GM10248 (cell line): Measurements from ENCODE around the gene RBL1.
"Not testable (repeated sequence)": the region's sequence is repeated elsewhere in the genome, so short reads cannot be mapped to it uniquely, and the experiment has no call there.

Experiments used
- CTCF ChIA-PET: fragments of 300-600 bp; sonication (Branson Sonifier 250); formaldehyde crosslinking; extraction: SDS; loops from one replicate; lab custom pipeline; 2021; ENCODE audit warnings: antibody characterized with exemption; lab: Yijun Ruan, JAX
- POLR2A ChIA-PET: fragments of 350-650 bp; sonication (Branson Sonifier 250); formaldehyde crosslinking; extraction: SDS; loops from one replicate; lab custom pipeline; 2020; ENCODE audit warnings: antibody characterized with exemption; lab: Yijun Ruan, JAX
- DNase-seq: peaks from one replicate; pipeline ENCODE4 v3.0.0; 2012; ENCODE audit errors: extremely low spot score
- TF ChIP-seq, protein P1 (sequence below): IDR thresholded peaks from 2 replicates; pipeline ENCODE4 v1.5.1; 2012; ENCODE audit warnings: mild to moderate bottlenecking, low read depth; ENCODE audit errors: extremely low read depth, missing control alignments, control extremely low read depth

RBL1 gene

DNA sequence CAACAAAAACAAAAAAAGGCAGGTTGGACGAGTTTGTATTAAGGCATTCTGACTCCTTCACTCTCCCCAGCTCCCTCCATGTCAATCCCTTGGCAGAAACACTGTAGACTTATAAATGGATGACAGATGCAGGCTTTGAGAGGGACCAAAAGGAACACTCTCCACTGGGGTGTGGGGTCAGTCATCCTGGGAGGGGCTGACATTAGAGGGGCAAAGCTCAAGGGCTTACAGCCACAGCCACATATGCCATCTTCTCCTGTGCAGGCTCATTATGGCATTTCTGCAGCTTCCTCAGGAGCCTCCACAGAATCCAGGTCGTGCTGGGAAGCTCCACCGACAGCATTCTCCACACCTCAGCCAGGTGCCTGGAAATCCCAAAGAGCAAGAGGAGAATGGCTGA, 33.0 kb upstream of the RBL1 start:
- POLR2A ChIA-PET, result no interaction called here
- TF ChIP-seq, protein P1, sequence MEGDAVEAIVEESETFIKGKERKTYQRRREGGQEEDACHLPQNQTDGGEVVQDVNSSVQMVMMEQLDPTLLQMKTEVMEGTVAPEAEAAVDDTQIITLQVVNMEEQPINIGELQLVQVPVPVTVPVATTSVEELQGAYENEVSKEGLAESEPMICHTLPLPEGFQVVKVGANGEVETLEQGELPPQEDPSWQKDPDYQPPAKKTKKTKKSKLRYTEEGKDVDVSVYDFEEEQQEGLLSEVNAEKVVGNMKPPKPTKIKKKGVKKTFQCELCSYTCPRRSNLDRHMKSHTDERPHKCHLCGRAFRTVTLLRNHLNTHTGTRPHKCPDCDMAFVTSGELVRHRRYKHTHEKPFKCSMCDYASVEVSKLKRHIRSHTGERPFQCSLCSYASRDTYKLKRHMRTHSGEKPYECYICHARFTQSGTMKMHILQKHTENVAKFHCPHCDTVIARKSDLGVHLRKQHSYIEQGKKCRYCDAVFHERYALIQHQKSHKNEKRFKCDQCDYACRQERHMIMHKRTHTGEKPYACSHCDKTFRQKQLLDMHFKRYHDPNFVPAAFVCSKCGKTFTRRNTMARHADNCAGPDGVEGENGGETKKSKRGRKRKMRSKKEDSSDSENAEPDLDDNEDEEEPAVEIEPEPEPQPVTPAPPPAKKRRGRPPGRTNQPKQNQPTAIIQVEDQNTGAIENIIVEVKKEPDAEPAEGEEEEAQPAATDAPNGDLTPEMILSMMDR, result no peak
- DNase-seq, result no peak
- CTCF ChIA-PET, result no interaction called here

DNA sequence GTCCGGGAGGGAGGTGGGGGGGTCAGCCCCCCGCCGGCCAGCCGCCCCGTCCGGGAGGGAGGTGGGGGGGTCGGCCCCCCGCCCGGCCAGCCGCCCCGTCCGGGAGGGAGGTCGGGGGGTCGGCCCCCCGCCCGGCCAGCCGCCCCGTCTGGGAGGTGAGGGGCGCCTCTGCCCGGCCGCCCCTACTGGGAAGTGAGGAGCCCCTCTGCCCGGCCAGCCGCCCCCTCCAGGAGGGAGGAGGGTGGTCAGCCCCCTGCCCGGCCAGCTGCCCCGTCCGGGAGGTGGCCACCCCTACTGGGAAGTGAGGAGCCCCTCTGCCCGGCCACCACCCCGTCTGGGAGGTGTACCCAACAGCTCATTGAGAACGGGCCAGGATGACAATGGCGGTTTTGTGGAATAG, 30.5 kb upstream of the RBL1 start:
- DNase-seq, CTCF ChIA-PET, POLR2A ChIA-PET: not testable (repeated sequence)

DNA sequence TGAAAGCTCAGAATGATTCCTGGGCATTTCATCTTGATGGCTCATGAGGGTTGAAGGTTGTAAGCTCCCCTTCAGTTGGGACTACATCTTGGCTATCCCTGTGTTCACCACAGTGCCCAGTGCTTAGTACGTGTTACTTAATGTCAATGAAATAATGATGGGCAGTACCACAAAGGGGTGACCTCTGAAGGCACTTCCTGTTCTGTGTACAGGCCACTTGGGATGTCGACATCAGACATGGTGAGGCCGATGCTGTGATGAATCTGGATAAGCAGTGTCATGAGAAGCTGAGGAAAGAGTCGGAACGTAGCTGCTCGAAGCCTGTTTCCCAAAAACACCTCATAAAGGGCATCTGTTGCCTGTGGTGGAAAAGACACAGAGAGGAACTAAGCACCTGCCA, 27.6 kb upstream of the RBL1 start:
- TF ChIP-seq, protein P1, result no peak
- no peak for DNase-seq
- ChIA-PET CTCF (interaction anchor here (0.9 to 1.5 kb wide), 2 partner anchors 18 to 28 kb away, joined by 3 read pairs; partner anchors contain the start of gene RBL1), POLR2A (no interaction called here)

DNA sequence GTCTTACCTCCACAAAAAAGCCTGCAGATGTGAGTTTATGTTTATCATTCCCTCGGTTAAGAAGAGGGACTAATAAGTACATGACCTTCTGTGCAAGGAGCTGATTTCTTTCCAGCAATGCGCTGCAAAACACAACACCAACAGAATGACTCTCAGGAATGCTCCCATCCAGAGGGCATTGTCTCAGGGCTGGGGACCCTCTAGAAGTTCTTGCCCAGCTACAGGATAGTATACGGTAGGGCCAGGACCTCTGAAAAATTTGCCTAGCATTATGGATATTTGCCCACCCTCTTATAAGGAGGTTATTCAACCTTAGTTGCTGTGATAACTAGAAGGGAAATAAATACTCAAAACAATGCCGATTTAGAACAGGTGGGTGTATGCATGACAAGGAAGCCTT, 24.7 kb upstream of the RBL1 start:
- ChIA-PET CTCF (interaction anchor here (0.7 kb wide), 1 partner anchor 71 kb away, joined by 3 read pairs; no protein-coding TSS in a partner anchor), POLR2A (no interaction called here)
- TF ChIP-seq, protein P1, result no peak
- DNase-seq, result no peak

DNA sequence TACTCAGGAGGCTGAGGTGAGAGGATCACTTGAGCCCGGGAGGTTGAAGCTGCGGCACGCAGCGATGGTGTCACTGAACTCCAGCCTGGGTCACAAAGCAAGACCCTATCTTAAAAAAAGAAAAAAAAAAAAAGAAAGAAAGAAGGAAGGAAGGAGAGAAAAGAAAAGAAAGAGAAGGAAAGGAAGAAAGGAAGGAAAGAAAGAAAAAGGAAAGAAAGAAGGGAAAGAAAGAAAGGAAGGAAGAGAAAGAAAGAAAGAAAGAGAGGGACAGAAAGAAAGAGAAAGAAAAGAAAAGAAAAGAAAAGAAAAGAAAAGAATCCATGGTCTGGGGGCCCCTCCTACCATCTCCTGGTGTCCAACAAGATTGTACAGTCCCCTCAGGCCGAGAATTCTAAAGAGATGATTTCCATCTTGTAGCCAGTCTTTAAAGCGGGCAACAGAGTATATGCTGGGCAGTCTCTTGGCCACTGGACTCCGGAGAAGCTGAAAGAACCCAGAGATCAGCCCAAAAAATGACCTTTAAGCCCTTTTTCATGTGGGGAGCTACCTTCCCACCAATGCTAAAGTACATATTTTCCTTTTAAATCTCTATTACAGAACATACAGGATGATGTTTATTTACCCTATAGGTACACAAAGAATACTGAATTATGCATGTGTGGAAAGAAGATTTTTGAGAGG, 23.7 kb upstream of the RBL1 start:
- CTCF ChIA-PET, result interaction anchor here (1.0 kb wide), 1 partner anchor 11 kb away, joined by 3 read pairs; no protein-coding TSS in a partner anchor
- POLR2A ChIA-PET, result no interaction called here

DNA sequence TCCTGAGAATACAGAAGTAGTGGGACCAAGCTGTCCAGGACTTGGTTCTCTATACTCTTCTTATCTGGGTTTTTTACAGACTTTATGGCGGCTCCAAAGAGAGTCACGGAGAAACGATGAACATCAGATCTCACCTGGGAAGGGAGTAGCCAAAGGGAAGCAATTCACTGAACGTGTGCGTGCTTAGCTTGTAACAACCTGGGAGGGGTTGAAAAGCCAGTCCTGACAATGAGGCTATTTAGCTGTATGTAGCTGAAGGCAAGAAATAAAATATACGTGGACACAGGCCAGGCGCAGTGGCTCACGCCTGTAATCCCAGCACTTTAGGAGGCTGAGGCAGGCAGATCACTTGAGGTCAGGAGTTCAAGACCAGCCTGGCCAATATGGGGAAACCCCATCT, 18.2 kb upstream of the RBL1 start:
- ChIA-PET POLR2A (no interaction called here), CTCF (no interaction called here)
- TF ChIP-seq, protein P1, result no peak
- no peak for DNase-seq

More for the DNA sequence above, 23.7 kb upstream of the RBL1 start:
- DNase-seq, result no peak
- TF ChIP-seq, protein P1, result no peak

DNA sequence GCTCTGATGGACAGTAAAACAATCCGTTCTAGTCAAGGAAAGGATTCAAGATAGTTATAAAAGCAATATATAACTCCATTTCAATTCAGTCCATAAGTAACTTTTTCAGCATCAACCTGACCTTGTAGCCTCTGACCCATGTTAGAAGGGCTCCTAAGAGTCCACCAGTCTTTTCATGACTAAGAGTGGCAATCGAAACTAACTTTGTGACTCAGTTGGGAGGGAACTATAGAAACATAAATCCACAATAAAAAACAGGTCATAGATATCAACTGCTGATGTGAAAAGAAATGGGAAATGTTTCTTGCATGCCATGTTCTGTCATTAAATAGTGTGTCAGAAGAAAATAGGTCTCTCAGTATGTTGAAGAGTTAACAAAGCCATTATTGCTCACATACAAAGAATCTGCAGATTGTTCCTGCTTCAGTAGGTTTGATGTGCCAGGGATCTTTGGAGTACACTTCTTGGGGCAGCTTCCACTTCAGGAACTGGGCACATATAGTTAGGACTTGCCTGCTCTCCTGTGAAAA, 16.2 kb upstream of the RBL1 start:
- DNase-seq, result no peak
- ChIA-PET CTCF (interaction anchor here (1.2 kb wide), 1 partner anchor 10 kb away, joined by 5 read pairs; no protein-coding TSS in a partner anchor), POLR2A (interaction anchor here (0.7 kb wide), 1 partner anchor 16 kb away, joined by 3 read pairs; the partner anchor contains the start of gene RBL1)
- TF ChIP-seq, protein P1, result no peak
